Skeletal muscle tissue (tissue), 4 donors: Measurements from ENCODE around the gene ZIC1. TPM values are rescaled to one million over a fixed set of nuclear protein-coding genes. Genes with fewer than 3 reads are reported as not detected.

Source experiments
- H3K27ac ChIP-seq: one replicate; pipeline ENCODE4 v1.7.0; 2013; ENCODE audit warnings: mild to moderate bottlenecking, low read depth, low read length, inconsistent platforms
- H3K27me3 ChIP-seq, 3 donors: one replicate each; pipeline ENCODE4 v1.7.0; 2013; ENCODE audit warnings: low read length in 3 of 3; ENCODE audit not compliant: control insufficient read depth in 3 of 3, insufficient read depth in 3 of 3
- H3K36me3 ChIP-seq, 3 donors: one replicate each; pipeline ENCODE4 v1.7.0; 2013; ENCODE audit warnings: low read length in 3 of 3; ENCODE audit not compliant: control insufficient read depth in 3 of 3, insufficient read depth in 3 of 3
- H3K4me1 ChIP-seq, 3 donors: one replicate each; pipeline ENCODE4 v1.7.0; 2013; ENCODE audit warnings: low read length in 3 of 3, mild to moderate bottlenecking in 3 of 3; ENCODE audit not compliant: control insufficient read depth in 3 of 3, insufficient read depth in 3 of 3
- H3K4me3 ChIP-seq, 3 donors: one replicate each; pipeline ENCODE4 v1.7.0; 2013; ENCODE audit warnings: low read length in 3 of 3
- H3K9ac ChIP-seq, 3 donors: one replicate each; pipeline ENCODE4 v1.7.0; 2013; ENCODE audit warnings: low read length in 3 of 3, mild to moderate bottlenecking in 3 of 3, moderate library complexity in 2 of 3, low read depth in 1 of 3
- H3K9me3 ChIP-seq, 3 donors: one replicate each; pipeline ENCODE4 v1.7.0; 2013; ENCODE audit warnings: low read length in 3 of 3; ENCODE audit not compliant: control insufficient read depth in 3 of 3
- total RNA-seq: library from RNA; depleted of rRNA; stranded (reverse); fragments of >200 nt; gene quantifications from one replicate; pipeline ENCODE4 v1.2.3, GENCODE V29; 2014
- donor health status: Osteomylitis.

Gene ZIC1
- 8.4 TPM for total RNA-seq

DNA sequence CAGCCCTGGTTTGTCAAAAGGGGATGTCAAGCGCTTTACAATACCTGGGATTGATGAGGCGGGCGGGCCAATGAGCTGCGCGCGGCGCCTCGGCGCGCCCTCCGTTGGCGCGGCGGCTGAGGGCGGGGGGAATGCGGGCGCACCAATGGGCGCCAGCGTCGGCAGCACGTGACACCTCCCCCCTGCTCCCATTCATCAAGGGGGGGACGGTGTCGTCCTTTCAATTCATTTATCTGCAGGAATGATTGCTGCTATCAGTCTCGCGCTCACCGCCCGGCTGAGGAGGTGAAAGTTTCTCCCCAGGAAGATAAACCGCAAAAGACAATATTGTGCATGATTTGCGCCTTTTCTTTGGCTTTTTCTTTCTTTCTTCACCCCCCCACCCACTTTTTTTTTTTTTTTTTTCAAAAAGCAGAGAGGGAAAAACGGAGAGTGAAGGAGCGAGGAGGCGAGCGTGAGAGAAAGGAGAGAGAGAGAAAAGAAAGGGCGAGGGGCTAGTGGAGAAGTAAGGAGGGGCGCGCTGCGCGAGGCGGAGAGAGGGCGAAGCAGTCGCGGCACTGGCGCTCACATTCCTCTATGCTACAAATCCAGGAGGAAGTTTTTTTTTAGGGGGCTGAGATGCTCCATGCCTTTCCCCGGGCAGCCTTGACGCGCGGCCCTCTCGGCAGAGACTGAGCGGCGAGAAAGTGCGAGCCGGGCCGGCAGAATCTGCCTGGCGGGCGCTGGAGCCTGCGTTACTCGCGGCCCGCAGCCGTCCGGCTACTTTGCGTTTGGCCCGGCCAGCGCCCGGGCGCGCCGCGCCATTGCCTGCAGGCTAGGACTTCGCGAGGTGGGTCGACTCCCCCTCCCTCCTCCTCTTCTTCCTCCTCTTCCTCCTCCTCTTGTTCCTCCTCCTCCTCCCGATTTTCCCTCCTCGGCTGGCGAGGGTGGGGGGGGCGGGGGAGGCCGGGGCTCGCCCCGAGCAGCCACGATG, at the start of gene ZIC1:
TSS of gene ZIC1 (plus strand) at position 223 of the 973 bp plus-strand sequence. CDS start at position 971, 748 bp downstream.
- Histone ChIP-seq H3K27ac (peak within 1 kb of the TSS; percentile 49), H3K36me3 (peaks cover 0 to 2% (median 0%) of the 10 kb centered on the region in 3 donors), H3K9ac (peak within 1 kb of the TSS in 2 of 3 donors; percentile 66 to 92), H3K9me3 (no peaks in the 10 kb centered on the region), H3K27me3 (peaks cover 44 to 76% (median 67%) of the 10 kb centered on the region in 3 donors), H3K4me1 (peaks cover 14 to 22% (median 18%) of the 10 kb centered on the region in 3 donors), H3K4me3 (peak within 1 kb of the TSS; percentile 76 to 91 (median 77))

GRCh38 chr3:147360051-147360439, 49.1 kb upstream of the ZIC1 start:
- Histone ChIP-seq H3K4me3 (no peak overlapping the region), H3K27ac (no peak overlapping the region), H3K4me1 (no peaks in the 10 kb centered on the region), H3K36me3 (no peaks in the 10 kb centered on the region), H3K9ac (no peak overlapping the region), H3K9me3 (peaks cover 0 to 2% (median 1%) of the 10 kb centered on the region in 3 donors), H3K27me3 (peaks cover 61 to 67% (median 62%) of the 10 kb centered on the region in 3 donors)

DNA sequence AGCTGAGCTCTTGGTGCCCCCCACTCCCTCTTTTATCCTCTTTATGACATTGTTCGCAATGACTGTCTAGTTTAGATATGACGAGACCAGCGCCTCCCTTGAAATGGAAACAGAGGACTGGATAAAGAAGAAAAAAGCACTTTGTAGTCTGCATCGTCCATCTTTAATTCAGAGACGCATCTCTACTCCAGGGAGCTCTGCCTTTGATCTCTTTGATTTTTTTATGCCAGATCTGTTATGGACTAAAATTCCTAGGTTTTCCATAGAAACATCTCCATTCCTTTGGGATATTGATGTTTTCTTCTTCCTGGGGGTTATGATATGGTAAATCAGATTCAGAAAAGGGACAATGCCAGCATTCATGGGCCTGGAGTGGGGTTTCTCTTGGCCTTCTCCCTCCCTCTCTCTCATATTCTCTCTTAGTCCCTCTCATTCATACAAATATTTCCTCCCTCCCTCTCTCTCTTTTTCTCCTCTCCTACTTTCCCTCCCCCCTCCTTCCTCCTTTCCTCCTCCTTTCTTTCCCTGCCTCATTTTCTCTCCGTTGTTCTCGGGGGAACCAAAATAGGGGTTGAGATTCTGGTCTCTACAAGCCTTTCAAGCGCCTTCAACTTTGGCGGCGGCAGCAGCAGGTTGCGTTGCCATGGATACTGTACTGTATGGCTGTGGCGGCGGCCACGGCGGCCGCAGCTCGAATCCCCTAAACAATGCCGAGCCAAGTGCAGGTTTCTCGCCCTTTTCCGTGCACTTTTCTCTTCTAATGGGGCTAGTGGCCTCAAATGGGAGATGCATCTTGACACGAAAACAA, 48.3 kb upstream of the ZIC1 start:
- Histone ChIP-seq H3K36me3 (no peaks in the 10 kb centered on the region), H3K9ac (no peak overlapping the region), H3K4me1 (no peaks in the 10 kb centered on the region), H3K27me3 (peaks cover 56 to 68% (median 57%) of the 10 kb centered on the region in 3 donors), H3K4me3 (peak overlapping the region in 1 of 3 donors; percentile 17), H3K27ac (no peak overlapping the region), H3K9me3 (peaks cover 0 to 2% (median 1%) of the 10 kb centered on the region in 3 donors)

GRCh38 chr3:147361454-147362420, 47.4 kb upstream of the ZIC1 start:
- no peaks in the 10 kb centered on the region for H3K4me1 ChIP-seq
- no peak overlapping the region for H3K4me3 ChIP-seq
- no peaks in the 10 kb centered on the region for H3K36me3 ChIP-seq
- peaks cover 47 to 64% (median 48%) of the 10 kb centered on the region in 3 donors for H3K27me3 ChIP-seq
- no peak overlapping the region for H3K9ac ChIP-seq
- no peak overlapping the region for H3K27ac ChIP-seq
- H3K9me3 ChIP-seq = peaks cover 0 to 1% (median 0%) of the 10 kb centered on the region in 3 donors

- Histone ChIP-seq H3K4me1 (peaks cover 0 to 2% (median 0%) of the 10 kb centered on the region in 3 donors), H3K36me3 (no peaks in the 10 kb centered on the region), H3K4me3 (no peak overlapping the region), H3K9ac (no peak overlapping the region), H3K27ac (no peak overlapping the region), H3K27me3 (peaks cover 45 to 63% (median 49%) of the 10 kb centered on the region in 3 donors), H3K9me3 (no peaks in the 10 kb centered on the region)
These were observed 44.4 kb upstream of the ZIC1 start for GRCh38 chr3:147364771-147365170.

DNA sequence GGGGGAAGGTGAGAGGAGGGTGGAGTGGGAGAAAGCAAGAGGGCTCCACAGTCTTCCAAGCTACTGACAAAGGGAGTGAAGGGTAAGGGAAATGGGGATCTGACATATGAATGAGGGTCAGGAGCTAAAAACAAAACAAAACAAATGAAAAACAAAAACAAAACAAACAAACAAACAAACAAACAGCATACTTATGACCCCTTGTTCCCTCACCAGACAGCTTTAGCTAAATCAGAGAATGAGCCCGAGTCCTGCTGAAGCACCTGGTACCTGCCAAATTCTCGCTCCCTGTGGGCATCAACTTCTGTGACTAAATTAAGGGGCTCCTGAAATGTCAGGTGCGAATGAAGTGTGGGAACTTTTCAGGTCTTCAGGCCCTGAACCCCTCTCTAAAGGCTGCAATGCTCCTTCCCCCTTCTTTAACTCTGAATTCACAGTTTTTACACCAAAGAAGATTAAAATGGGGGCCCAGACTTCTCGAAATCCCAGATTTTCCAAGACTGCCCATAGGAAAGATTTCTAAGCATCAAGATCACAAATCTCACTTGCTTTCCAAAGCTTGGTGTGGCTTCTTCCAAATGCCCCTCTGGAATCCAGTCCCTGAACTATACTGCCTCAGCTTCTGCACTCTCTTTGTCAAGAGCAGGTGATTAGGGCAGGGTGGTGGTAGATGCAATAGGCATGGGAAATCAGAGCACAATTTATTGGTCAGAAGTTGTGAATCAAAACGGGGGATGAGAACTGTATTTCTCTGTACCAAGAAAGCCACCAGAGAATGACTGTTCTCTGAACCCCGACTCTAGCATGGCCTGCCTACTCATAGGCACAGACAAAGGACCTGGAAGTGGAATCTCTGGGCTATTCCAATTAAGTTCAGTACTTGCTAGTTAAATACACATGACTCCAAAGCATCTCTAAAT, 43.7 kb upstream of the ZIC1 start:
- Histone ChIP-seq H3K9me3 (no peaks in the 10 kb centered on the region), H3K27me3 (peaks cover 46 to 63% (median 48%) of the 10 kb centered on the region in 3 donors), H3K36me3 (no peaks in the 10 kb centered on the region)

DNA sequence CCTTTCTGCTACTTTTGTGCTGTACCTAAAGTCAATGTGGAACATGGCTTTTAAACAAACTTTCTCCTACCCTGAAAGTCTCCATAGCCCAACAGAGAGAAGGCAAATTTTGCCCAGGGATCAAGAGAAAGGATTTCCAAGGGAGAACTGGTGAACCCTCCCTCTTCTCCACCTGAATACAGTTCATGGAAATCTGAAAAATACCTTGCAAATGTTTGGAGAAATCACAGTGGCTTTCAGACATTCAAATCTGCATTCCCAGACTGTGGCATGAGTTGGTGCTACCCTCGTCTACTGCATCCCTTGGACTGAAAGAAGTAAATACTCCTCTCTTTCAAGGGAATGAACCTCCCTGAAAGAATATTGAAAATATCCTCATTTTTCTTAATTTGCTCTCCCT, 41.5 kb upstream of the ZIC1 start:
- no peak overlapping the region for H3K27ac ChIP-seq
- peaks cover 54 to 68% (median 57%) of the 10 kb centered on the region in 3 donors for H3K27me3 ChIP-seq
- peaks cover 0 to 2% (median 0%) of the 10 kb centered on the region in 3 donors for H3K4me1 ChIP-seq
- no peaks in the 10 kb centered on the region for H3K9me3 ChIP-seq
- H3K36me3 ChIP-seq = no peaks in the 10 kb centered on the region
- no peak overlapping the region for H3K4me3 ChIP-seq
- H3K9ac ChIP-seq = no peak overlapping the region

More for the DNA sequence above, 43.7 kb upstream of the ZIC1 start:
- Histone ChIP-seq H3K4me3 (no peak overlapping the region), H3K4me1 (peaks cover 0 to 2% (median 0%) of the 10 kb centered on the region in 3 donors), H3K27ac (no peak overlapping the region), H3K9ac (no peak overlapping the region)

- Histone ChIP-seq H3K27me3 (peaks cover 58 to 73% (median 61%) of the 10 kb centered on the region in 3 donors), H3K9me3 (no peaks in the 10 kb centered on the region), H3K4me3 (no peak overlapping the region), H3K4me1 (peaks cover 0 to 2% (median 0%) of the 10 kb centered on the region in 3 donors), H3K36me3 (no peaks in the 10 kb centered on the region), H3K9ac (no peak overlapping the region), H3K27ac (no peak overlapping the region)
These were observed 41.0 kb upstream of the ZIC1 start for GRCh38 chr3:147368151-147368550.
